Measurements from ENCODE around the gene ARHGAP22.

GRCh38 chr10:48623009-48623408 lies 18.1 kb upstream of the ARHGAP22 start:
- TF ChIP-seq CTCF (IDR thresholded peaks at IDR 0.05; ENCODE audit: poor library complexity, severe bottlenecking) (no peak), TAF1 (IDR thresholded peaks at IDR 0.05; ENCODE audit: low read depth) (no peak)

Data from neural cell (in vitro differentiated cells).